SK-N-SH (cell line): ENCODE results near the gene STK31.

Source experiments
- CHD2 ChIP-seq: fragments of 150-350 bp; IDR thresholded peaks from 2 replicates; pipeline ENCODE4 v1.6.1; 2018; ENCODE audit warnings: low read length; ENCODE audit not compliant: partially characterized antibody
- CTCF ChIP-seq: fragments of 200-600 bp; sonication (generic); IDR thresholded peaks from 2 replicates; pipeline ENCODE4 v1.6.1; 2017; ENCODE audit warnings: antibody characterized with exemption, mild to moderate bottlenecking, moderate library complexity
- EZH2phosphoT487 ChIP-seq: fragments of 200-600 bp; sonication (generic); IDR thresholded peaks from 2 replicates; pipeline ENCODE4 v1.6.1; 2017; ENCODE audit warnings: low read depth, mixed run types, mild to moderate bottlenecking, antibody characterized with exemption, moderate library complexity, borderline replicate concordance
- FOXM1 ChIP-seq: IDR thresholded peaks from 2 replicates; pipeline ENCODE4 v1.4.0; 2012; ENCODE audit warnings: low read depth, mild to moderate bottlenecking
- RCOR1 ChIP-seq: fragments of 150-350 bp; IDR thresholded peaks from 2 replicates; pipeline ENCODE4 v1.6.1; 2017; ENCODE audit warnings: antibody characterized with exemption, low read length
- SIN3A ChIP-seq: IDR thresholded peaks from 2 replicates; pipeline ENCODE4 v1.6.1; 2012; ENCODE audit warnings: low read depth, mild to moderate bottlenecking, low read length, moderate library complexity, borderline replicate concordance
- TAF1 ChIP-seq: IDR thresholded peaks from 2 replicates; pipeline ENCODE4 v1.6.1; 2012; ENCODE audit warnings: low read depth, mild to moderate bottlenecking, low read length, moderate library complexity, borderline replicate concordance
- TF ChIP-seq, protein P1 (sequence below): IDR thresholded peaks from 2 replicates; pipeline ENCODE4 v1.6.1; 2012; ENCODE audit warnings: mild to moderate bottlenecking, low read depth, low read length, moderate library complexity
- TF ChIP-seq, protein P2 (sequence below): IDR thresholded peaks from 2 replicates; pipeline ENCODE4; 2012
- TF ChIP-seq, protein P3 (sequence below): IDR thresholded peaks from 2 replicates; pipeline ENCODE4 v1.4.0; 2012; ENCODE audit warnings: low read depth

- peak; percentile 55 for TF ChIP-seq TAF1
- peak; percentile 69; the same call in 1 of the 2 replicates for TF ChIP-seq RCOR1
- no peak for TF ChIP-seq CTCF
- TF ChIP-seq EZH2phosphoT487, result no peak
- TF ChIP-seq, protein P1, sequence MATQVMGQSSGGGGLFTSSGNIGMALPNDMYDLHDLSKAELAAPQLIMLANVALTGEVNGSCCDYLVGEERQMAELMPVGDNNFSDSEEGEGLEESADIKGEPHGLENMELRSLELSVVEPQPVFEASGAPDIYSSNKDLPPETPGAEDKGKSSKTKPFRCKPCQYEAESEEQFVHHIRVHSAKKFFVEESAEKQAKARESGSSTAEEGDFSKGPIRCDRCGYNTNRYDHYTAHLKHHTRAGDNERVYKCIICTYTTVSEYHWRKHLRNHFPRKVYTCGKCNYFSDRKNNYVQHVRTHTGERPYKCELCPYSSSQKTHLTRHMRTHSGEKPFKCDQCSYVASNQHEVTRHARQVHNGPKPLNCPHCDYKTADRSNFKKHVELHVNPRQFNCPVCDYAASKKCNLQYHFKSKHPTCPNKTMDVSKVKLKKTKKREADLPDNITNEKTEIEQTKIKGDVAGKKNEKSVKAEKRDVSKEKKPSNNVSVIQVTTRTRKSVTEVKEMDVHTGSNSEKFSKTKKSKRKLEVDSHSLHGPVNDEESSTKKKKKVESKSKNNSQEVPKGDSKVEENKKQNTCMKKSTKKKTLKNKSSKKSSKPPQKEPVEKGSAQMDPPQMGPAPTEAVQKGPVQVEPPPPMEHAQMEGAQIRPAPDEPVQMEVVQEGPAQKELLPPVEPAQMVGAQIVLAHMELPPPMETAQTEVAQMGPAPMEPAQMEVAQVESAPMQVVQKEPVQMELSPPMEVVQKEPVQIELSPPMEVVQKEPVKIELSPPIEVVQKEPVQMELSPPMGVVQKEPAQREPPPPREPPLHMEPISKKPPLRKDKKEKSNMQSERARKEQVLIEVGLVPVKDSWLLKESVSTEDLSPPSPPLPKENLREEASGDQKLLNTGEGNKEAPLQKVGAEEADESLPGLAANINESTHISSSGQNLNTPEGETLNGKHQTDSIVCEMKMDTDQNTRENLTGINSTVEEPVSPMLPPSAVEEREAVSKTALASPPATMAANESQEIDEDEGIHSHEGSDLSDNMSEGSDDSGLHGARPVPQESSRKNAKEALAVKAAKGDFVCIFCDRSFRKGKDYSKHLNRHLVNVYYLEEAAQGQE, result no peak
- TF ChIP-seq, protein P2, sequence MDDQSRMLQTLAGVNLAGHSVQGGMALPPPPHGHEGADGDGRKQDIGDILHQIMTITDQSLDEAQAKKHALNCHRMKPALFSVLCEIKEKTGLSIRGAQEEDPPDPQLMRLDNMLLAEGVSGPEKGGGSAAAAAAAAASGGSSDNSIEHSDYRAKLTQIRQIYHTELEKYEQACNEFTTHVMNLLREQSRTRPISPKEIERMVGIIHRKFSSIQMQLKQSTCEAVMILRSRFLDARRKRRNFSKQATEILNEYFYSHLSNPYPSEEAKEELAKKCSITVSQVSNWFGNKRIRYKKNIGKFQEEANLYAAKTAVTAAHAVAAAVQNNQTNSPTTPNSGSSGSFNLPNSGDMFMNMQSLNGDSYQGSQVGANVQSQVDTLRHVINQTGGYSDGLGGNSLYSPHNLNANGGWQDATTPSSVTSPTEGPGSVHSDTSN, result no peak
- TF ChIP-seq SIN3A, result no peak
- TF ChIP-seq, protein P3, sequence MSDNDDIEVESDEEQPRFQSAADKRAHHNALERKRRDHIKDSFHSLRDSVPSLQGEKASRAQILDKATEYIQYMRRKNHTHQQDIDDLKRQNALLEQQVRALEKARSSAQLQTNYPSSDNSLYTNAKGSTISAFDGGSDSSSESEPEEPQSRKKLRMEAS, result peak; percentile 65; the same call in 1 of the 2 replicates
- no peak for TF ChIP-seq FOXM1
- peak; percentile 77 for TF ChIP-seq CHD2
Measured at GRCh38 chr7:23680414-23681405, 29.3 kb upstream of the STK31 start.
